HEK293T (cell line): ENCODE measurements around the gene MOXD1.

Experiments
- ARNT ChIP-seq: fragments of 450-650 bp; IDR thresholded peaks from 2 replicates; pipeline ENCODE4 v1.6.1; 2017; ENCODE audit warnings: mild to moderate bottlenecking
- BHLHE40 ChIP-seq: fragments of 450-650 bp; IDR thresholded peaks from 2 replicates; pipeline ENCODE4 v1.6.1; 2016; ENCODE audit warnings: mild to moderate bottlenecking, moderate library complexity, borderline replicate concordance
- FOXA1 ChIP-seq: fragments of 450-650 bp; IDR thresholded peaks from 2 replicates; pipeline ENCODE4 v1.6.1; 2016; ENCODE audit warnings: mild to moderate bottlenecking
- FOXK2 ChIP-seq: fragments of 450-650 bp; IDR thresholded peaks from 2 replicates; pipeline ENCODE4 v1.6.1; 2016; ENCODE audit warnings: mild to moderate bottlenecking
- PKNOX1 ChIP-seq: fragments of 450-650 bp; IDR thresholded peaks from 2 replicates; pipeline ENCODE4 v1.6.1; 2016
- SP1 ChIP-seq: fragments of 450-650 bp; IDR thresholded peaks from 2 replicates; pipeline ENCODE4 v1.6.1; 2017
- TARDBP ChIP-seq: fragments of 450-650 bp; IDR thresholded peaks from 2 replicates; pipeline ENCODE4 v1.6.1; 2016
- ZNF384 ChIP-seq: fragments of 450-650 bp; IDR thresholded peaks from 2 replicates; pipeline ENCODE4 v1.6.1; 2016

- TF ChIP-seq SP1, result no peak
- TF ChIP-seq ARNT, result no peak
- no peak for TF ChIP-seq TARDBP
- TF ChIP-seq BHLHE40, result no peak
- TF ChIP-seq PKNOX1, result no peak
- TF ChIP-seq FOXK2, result no peak
- TF ChIP-seq FOXA1, result no peak
- no peak for TF ChIP-seq ZNF384
These were observed 53.0 kb downstream of the MOXD1 start for GRCh38 chr6:132348231-132348630.
